IPS-18c (cell line): ENCODE results near the gene DNAH2.
"Not testable (repeated sequence)": the region's sequence is repeated elsewhere in the genome, so short reads cannot be mapped to it uniquely, and the experiment has no call there.

Experiments used
- H3K4me3 ChIP-seq: 2 replicates; pipeline ENCODE4 v1.7.0; 2013; ENCODE audit warnings: low read depth, mild to moderate bottlenecking, low read length, moderate library complexity; ENCODE audit not compliant: insufficient read depth
- H3K9me3 ChIP-seq: one replicate; pipeline ENCODE4 v1.6.1; 2013; ENCODE audit warnings: mild to moderate bottlenecking, low read length, moderate library complexity; ENCODE audit not compliant: control insufficient read depth, insufficient read depth

DNAH2 gene

GRCh38 chr17:7792611-7793010, 75.1 kb downstream of the DNAH2 start:
- H3K9me3 ChIP-seq, result peaks cover 2% of the 10 kb centered on the region
- no peak overlapping the region for H3K4me3 ChIP-seq

- Histone ChIP-seq H3K4me3 (no peak overlapping the region), H3K9me3 (no peaks in the 10 kb centered on the region)
Observed at GRCh38 chr17:7794075-7794663, 76.6 kb downstream of the DNAH2 start.

GRCh38 chr17:7797976-7798375, 80.4 kb downstream of the DNAH2 start:
- no peak overlapping the region for H3K4me3 ChIP-seq
- H3K9me3 ChIP-seq, result no peaks in the 10 kb centered on the region

GRCh38 chr17:7798839-7799238, 81.3 kb downstream of the DNAH2 start:
- H3K9me3 ChIP-seq, result no peaks in the 10 kb centered on the region
- no peak overlapping the region for H3K4me3 ChIP-seq

GRCh38 chr17:7803981-7804380, 86.4 kb downstream of the DNAH2 start:
- Histone ChIP-seq H3K9me3 (no peaks in the 10 kb centered on the region), H3K4me3 (no peak overlapping the region)

- no peak overlapping the region for H3K4me3 ChIP-seq
- no peaks in the 10 kb centered on the region for H3K9me3 ChIP-seq
Observed at GRCh38 chr17:7806587-7806986, 89.0 kb downstream of the DNAH2 start.

- H3K9me3 ChIP-seq, result no peaks in the 10 kb centered on the region
Observed at GRCh38 chr17:7807206-7807605, 89.7 kb downstream of the DNAH2 start.

GRCh38 chr17:7809086-7809790, 91.7 kb downstream of the DNAH2 start:
- H3K9me3 ChIP-seq, result no peaks in the 10 kb centered on the region
- no peak overlapping the region for H3K4me3 ChIP-seq

More at GRCh38 chr17:7807206-7807605, 89.7 kb downstream of the DNAH2 start:
- no peak overlapping the region for H3K4me3 ChIP-seq

GRCh38 chr17:7809791-7810343, 92.3 kb downstream of the DNAH2 start:
- H3K4me3 ChIP-seq, result not testable (repeated sequence)

GRCh38 chr17:7811251-7811650, 93.7 kb downstream of the DNAH2 start:
- no peak overlapping the region for H3K4me3 ChIP-seq

More at GRCh38 chr17:7809791-7810343, 92.3 kb downstream of the DNAH2 start:
- H3K9me3 ChIP-seq, result not testable (repeated sequence)

GRCh38 chr17:7814969-7815368, 97.4 kb downstream of the DNAH2 start:
- Histone ChIP-seq H3K9me3 (no peaks in the 10 kb centered on the region), H3K4me3 (no peak overlapping the region)

More at GRCh38 chr17:7811251-7811650, 93.7 kb downstream of the DNAH2 start:
- H3K9me3 ChIP-seq, result no peaks in the 10 kb centered on the region

- no peaks in the 10 kb centered on the region for H3K9me3 ChIP-seq
- no peak overlapping the region for H3K4me3 ChIP-seq
Observed at GRCh38 chr17:7816926-7817642, 99.5 kb downstream of the DNAH2 start.

GRCh38 chr17:7817643-7817964, 100.1 kb downstream of the DNAH2 start:
- Histone ChIP-seq H3K4me3 (no peak overlapping the region), H3K9me3 (no peaks in the 10 kb centered on the region)

- H3K9me3 ChIP-seq, result no peaks in the 10 kb centered on the region
- no peak overlapping the region for H3K4me3 ChIP-seq
Observed at GRCh38 chr17:7818026-7818425, 100.5 kb downstream of the DNAH2 start.

GRCh38 chr17:7818746-7819645, 101.5 kb downstream of the DNAH2 start:
- Histone ChIP-seq H3K9me3 (no peaks in the 10 kb centered on the region), H3K4me3 (no peak overlapping the region)

- no peak overlapping the region for H3K4me3 ChIP-seq
- peaks cover 2% of the 10 kb centered on the region for H3K9me3 ChIP-seq
Observed at GRCh38 chr17:7820231-7820630, 102.7 kb downstream of the DNAH2 start.

- Histone ChIP-seq H3K9me3 (peaks cover 2% of the 10 kb centered on the region), H3K4me3 (no peak overlapping the region)
Observed at GRCh38 chr17:7822126-7822525, 104.6 kb downstream of the DNAH2 start.
